Brain pericyte (primary cell): ENCODE data around the gene CCDC78.
"Not testable (repeated sequence)": the region's sequence is repeated elsewhere in the genome, so short reads cannot be mapped to it uniquely, and the experiment has no call there.

Experiments
- DNase-seq: peaks from one replicate; pipeline ENCODE4 v3.0.0-alpha.2; 2012; ENCODE audit warnings: low read depth, low spot score

Gene CCDC78

GRCh38 chr16:724188-725040 is 1.8 kb downstream of the CCDC78 start:
- no peak for DNase-seq

DNA sequence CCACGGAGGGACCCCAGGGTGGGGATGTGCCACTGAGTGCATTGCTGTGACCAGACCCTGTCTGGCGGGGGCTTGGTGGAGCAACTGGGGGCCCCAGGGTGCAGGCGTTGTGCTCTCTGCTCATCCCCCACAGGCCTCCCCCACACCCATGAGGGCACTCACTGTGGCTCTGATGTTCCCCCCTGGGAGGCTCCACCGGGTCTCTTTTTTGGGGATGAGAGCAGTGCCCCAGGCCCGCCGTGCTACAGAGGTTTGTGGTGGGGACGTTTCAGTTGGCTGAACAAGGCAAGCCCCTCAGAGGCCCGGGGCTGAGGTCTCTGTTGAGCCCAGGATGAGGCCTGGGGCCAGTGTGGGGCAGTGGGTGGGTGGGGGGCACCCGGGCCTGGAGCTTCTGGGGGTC is 2.5 kb downstream of the CCDC78 start:
- no peak for DNase-seq

GRCh38 chr16:722835-723633 is 3.2 kb downstream of the CCDC78 start:
- no peak for DNase-seq

- DNase-seq, result no peak
These were observed 4.3 kb downstream of the CCDC78 start for GRCh38 chr16:721765-722540.

- DNase-seq, result no peak
These were observed 5.1 kb downstream of the CCDC78 start, which contains the start of gene ANTKMT for GRCh38 chr16:720990-721764. TSS of gene ANTKMT (plus strand) at chr16:721146. CDS start at chr16:721275, 129 bp downstream.

DNA sequence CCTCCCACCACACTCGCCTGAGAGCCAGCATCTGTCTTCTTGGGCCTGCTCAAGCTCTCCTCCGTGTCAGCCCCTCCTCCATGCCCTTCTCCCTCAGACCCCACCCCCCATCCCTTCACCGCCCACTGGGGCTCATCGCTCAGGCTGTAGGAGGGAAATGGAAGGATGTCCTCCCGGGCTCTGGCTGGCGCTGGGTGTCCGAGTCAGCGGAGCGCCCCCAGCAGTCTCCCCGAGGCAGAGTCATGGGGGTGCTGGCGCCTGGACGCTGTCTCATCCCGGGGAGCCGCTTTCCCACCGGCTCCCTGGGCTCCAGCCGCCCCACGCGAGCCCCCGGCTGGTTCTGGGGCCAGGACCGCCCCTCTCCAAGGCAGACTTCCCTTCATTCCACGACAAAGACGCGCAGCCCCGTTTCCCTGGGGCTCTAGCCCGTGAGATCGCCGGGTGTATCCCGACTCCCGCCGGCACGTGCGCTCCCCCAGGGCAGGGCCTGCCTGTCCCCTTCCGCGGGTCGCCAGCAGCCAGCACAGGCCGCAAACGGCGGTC is 5.7 kb downstream of the CCDC78 start:
- DNase-seq, result no peak

- no peak for DNase-seq
These were observed 6.3 kb downstream of the CCDC78 start for GRCh38 chr16:719815-720446.

GRCh38 chr16:718922-719321 is 7.3 kb downstream of the CCDC78 start:
- no peak for DNase-seq

DNA sequence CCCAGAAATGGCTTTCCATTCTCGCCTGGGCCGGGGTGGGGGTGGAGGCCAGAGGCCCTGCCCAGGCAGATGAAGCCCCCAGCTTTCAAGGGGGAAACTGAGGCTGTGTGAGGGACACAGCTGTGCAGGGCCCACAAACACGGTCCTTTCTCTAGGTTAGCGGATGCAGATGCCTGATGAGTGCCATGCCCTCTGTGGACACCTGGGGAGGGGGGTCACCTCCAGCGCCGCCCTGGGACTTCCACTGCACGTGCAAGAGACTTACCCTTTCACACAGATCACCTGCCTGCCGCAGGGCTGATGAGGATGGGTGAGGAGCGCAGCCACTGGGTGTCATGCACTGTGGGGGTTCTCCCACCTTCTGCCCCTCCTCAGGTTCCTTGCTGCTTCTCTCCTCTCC is 7.9 kb downstream of the CCDC78 start:
- DNase-seq, result no peak

GRCh38 chr16:717450-718245 is 8.6 kb downstream of the CCDC78 start:
- no peak for DNase-seq

DNA sequence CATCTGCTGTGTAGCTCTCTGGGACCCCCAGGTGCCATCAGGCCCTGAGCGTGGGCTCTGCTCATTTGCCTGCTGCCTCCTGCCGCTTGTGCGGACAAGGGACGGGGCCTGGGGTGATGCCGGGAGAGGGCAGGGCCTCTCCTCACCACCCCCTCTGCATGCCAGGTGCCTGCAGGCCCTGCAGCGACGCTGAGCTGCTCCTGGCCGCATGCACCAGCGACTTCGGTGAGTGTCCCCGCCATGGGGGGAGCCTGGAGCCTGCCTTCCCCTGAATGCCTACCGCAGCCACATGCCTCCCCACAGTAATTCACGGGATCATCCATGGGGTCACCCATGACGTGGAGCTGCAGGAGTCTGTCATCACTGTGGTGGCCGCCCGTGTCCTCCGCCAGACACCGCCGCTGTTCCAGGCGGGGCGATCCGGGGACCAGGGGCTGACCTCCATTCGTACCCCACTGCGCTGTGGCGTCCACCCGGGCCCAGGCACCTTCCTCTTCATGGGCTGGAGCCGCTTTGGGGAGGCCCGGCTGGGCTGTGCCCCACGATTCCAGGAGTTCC is 9.4 kb downstream of the CCDC78 start:
- DNase-seq, result no peak

DNA sequence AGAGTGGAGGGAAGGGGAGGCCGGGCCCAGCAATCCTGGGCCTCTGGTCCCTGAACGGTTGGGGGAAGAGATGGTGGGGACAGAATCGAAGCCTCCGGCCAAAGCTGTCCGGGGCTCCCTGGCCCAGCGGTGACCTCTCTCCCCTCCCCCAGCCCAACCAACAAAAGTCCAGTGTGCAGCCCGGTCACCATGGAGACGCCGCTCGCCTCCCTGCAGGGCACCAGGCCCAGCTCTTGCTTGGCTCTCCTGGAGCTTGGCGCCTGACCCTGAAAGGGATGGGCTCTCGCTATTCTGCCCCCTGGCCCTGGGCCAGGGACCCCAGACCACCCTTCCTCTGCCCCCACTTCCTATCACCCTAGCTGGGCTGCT is 10.1 kb downstream of the CCDC78 start:
- no peak for DNase-seq

DNA sequence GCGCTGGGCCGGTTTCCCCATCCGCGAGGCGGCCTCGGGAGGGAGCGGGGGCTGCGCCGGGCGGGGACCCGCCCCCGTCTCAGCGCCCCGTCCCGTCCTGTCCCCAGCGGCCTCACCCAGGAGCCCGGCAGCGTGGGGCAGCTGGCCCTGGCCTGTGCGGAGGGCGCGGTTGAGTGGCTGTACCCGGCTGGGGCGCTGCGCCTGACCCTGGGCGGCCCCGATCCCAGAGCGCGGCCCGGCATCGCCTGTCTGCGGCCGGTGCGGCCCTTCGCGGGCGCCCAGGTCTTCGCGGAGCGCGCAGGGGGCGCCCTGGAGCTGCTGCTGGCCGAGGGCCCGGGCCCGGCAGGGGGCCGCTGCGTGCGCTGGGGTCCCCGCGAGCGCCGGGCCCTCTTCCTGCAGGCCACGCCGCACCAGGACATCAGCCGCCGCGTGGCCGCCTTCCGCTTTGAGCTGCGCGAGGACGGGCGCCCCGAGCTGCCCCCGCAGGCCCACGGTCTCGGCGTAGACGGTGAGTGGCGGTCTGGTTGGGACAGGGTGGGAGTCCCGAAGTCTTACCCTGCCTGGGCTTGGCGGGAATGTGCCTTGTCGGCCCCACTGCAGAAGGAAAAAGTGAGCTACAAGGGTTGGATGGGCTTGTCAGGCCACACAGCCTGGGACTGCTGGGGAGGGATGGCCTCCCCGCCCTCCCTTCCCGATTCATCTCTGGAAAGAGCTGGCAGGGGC is 10.6 kb downstream of the CCDC78 start:
- DNase-seq, result no peak

DNA sequence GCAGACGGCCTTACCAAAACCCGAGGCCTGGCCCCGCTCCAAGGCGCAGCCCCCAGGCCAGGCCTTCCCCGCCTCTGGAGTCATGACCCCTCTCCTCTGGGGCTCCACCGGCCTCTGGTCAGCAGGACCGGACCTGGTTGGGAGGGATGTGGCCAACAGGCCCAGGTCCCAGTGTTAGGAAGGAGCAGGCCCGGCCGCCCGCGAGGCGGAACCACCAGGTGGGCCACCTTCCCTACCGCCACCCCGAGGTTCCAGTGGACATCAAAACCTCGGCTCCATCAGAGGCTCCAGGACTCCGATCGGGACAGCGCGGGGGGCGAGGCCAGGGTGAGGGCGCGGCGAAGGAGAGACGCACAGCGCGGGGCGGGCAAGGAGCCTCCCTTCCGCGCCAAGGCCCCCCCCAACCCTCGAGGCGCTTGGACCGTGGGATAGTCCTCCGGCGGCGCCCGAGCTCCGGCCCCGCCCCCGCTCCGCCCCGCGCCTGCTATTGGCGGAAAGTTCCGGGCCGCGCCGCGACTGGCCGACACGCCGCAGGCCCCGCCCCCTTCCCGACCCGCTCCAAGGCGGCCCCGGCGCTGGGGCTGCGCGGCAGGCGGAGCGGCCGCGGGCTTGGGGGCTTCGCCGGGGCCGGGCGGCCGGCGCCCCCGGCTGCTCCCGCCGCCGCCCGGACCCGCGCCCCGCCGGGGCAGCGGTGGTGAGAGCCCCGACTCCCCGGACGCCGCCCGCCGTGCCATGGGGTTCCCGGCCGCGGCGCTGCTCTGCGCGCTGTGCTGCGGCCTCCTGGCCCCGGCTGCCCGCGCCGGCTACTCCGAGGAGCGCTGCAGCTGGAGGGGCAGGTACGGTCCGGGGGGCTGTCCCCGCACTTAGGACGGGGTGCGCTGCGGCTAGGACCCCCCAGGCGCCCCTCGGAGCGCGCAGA is 11.4 kb downstream of the CCDC78 start, which contains the start of gene METRN:
TSS of gene METRN (plus strand) at position 561 of the 919 bp plus-strand sequence. CDS start at position 733, 172 bp downstream.
- no peak for DNase-seq

DNA sequence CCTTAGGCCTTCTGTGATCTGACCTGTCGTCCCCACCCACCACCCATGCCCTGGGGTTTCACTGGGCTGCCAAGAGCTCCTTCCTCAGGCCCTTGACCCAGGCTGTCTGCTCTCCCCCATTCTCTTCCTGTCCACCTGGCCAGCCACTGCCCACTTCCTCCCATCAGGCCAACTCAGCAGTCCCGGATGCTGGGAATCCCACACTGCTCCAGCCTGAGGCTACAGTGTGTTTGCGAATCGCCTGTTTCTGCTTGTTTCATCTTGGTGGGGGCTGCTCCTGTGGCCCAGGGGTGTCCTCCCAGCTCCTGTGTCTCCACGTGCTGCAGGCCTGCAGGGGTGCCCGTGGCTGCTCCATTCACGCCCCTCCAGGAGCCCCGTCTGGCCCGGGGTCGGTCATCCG is 12.2 kb downstream of the CCDC78 start:
- no peak for DNase-seq

GRCh38 chr16:712740-713250 is 13.4 kb downstream of the CCDC78 start:
- DNase-seq, result not testable (repeated sequence)
